GM21723 (cell line): ENCODE measurements around the gene PRKG1.
"Not testable (repeated sequence)": the region's sequence is repeated elsewhere in the genome, so short reads cannot be mapped to it uniquely, and the experiment has no call there.

Source experiments
- ATAC-seq: cut with Tn5 transposase; IDR thresholded peaks from one replicate; pipeline ENCODE4 v1.9.1; 2021; ENCODE audit warnings: mild to moderate bottlenecking, moderate library complexity; ENCODE audit not compliant: unreplicated experiment

PRKG1 gene

GRCh38 chr10:51679841-51680240 lies 605.6 kb downstream of the PRKG1 start:
- ATAC-seq = no peak

- ATAC-seq = no peak
These were observed 608.9 kb downstream of the PRKG1 start for GRCh38 chr10:51683031-51683691.

- no peak for ATAC-seq
These were observed 611.5 kb downstream of the PRKG1 start for GRCh38 chr10:51685768-51686167.

GRCh38 chr10:51687296-51687695 lies 613.0 kb downstream of the PRKG1 start:
- no peak for ATAC-seq

- ATAC-seq = not testable (repeated sequence)
These were observed 614.5 kb downstream of the PRKG1 start for GRCh38 chr10:51688826-51689225.

- no peak for ATAC-seq
These were observed 615.2 kb downstream of the PRKG1 start for GRCh38 chr10:51689536-51689935.

- ATAC-seq = no peak
These were observed 616.8 kb downstream of the PRKG1 start for GRCh38 chr10:51691135-51691534.

GRCh38 chr10:51694086-51694768 lies 619.9 kb downstream of the PRKG1 start:
- no peak for ATAC-seq

- no peak for ATAC-seq
These were observed 622.0 kb downstream of the PRKG1 start for GRCh38 chr10:51696251-51696650.

GRCh38 chr10:51698473-51699063 lies 624.3 kb downstream of the PRKG1 start:
- no peak for ATAC-seq

- peak; percentile 35 for ATAC-seq
These were observed 624.8 kb downstream of the PRKG1 start for GRCh38 chr10:51699145-51699474.

- peak; percentile 94 for ATAC-seq
These were observed 625.4 kb downstream of the PRKG1 start, which contains the start of gene CSTF2T for GRCh38 chr10:51699475-51700227. Gene CSTF2T, minus strand, starts transcription at chr10:51699595. Its CDS starts 46 bp downstream, at chr10:51699549.

- no peak for ATAC-seq
These were observed 626.0 kb downstream of the PRKG1 start for GRCh38 chr10:51700228-51700817.

GRCh38 chr10:51705774-51706173 lies 631.5 kb downstream of the PRKG1 start:
- no peak for ATAC-seq

- no peak for ATAC-seq
These were observed 631.9 kb downstream of the PRKG1 start for GRCh38 chr10:51706225-51706624.

GRCh38 chr10:51707392-51707791 lies 633.1 kb downstream of the PRKG1 start:
- no peak for ATAC-seq

GRCh38 chr10:51707821-51708424 lies 633.6 kb downstream of the PRKG1 start:
- no peak for ATAC-seq

GRCh38 chr10:51708609-51709008 lies 634.3 kb downstream of the PRKG1 start:
- ATAC-seq = no peak

GRCh38 chr10:51709324-51709972 lies 635.2 kb downstream of the PRKG1 start:
- ATAC-seq = no peak

GRCh38 chr10:51711519-51711891 lies 637.2 kb downstream of the PRKG1 start:
- ATAC-seq = no peak
